Measurements from ENCODE around the gene HMGN3.

Gene HMGN3

GRCh38 chr6:79231666-79232065 is 2.8 kb downstream of the HMGN3 start:
- no peak for DNase-seq

- no peak for DNase-seq
Observed at GRCh38 chr6:79231101-79231500, 3.4 kb downstream of the HMGN3 start.

DNA sequence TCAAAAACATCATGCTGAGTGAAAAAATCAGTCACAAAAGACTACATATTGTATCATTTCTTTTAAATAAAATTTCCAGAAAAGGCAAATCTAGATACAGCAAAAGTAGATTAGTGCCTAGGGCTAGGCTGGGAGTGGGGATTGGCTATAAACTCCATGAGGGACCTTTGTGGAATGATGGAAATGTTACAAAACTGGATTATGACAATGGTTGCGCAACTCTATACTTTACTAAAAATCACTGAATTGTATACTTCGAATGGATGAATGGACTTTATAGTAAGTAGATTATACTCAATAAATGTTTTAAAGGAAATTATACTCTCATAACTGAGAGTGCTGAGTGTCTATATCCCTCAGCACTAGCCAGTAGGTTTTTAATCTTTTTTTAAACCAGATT is 4.3 kb downstream of the HMGN3 start:
- no peak for DNase-seq

DNA sequence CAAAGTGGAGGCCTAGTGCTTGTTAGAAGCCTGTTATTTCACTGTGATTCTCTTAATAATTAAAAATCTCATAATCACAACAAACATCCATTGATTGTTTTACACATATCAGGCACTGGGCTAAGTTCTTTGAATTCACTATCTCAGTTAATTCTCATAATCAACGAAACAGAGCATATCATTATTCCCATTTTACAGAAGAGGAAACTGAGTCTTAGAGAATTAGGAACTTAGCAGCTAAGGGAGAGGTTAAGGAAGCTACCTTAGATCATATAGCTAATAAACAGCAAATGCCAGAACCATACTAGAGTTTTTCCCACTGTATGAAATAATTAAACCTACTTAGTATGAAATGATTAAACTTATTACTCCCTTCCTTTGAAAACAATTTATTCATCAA is 7.0 kb downstream of the HMGN3 start:
- DNase-seq = no peak

- DNase-seq = no peak
Observed at GRCh38 chr6:79226660-79227059, 7.8 kb downstream of the HMGN3 start.

DNA sequence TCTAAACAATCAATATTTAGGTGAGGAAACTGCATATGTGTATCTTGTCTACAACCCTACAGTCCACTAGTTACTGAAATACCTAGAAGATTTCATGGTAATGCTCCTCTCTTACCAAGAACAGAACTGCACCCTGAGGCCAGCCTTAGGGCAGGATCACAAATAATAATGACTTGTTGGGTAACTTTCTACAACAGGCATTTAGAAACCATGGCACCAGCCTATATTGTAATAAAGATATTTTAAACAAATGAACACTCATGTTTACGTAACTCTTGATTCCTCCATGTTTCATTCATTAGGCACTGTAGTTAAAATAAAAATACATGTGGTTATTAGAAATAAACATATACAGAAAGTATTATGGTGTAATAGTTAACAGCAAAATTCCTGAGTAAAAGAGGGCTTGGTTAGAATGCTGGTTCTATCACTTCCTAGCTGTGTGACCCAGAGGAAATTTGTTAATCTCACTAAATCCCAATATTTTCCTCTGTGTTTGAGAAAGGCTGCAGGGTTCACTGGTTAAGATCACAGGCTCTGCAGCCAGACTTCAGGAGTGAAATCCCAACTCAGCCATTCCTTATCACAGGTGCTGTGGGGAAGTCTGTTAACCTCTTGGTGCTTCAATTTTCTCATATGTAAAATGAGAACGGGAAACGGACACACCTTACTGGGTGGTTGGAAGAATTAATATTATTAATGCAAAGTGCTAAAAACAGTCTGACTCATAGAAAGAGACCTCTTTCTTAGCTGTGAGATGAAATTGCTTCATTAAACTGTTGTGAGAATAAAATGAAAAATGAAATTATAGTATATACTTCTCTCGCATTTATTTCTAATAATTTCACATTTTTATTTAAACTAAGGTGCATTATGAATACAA is 8.5 kb downstream of the HMGN3 start:
- no peak for DNase-seq

GRCh38 chr6:79223611-79224404 is 10.7 kb downstream of the HMGN3 start:
- no peak for DNase-seq

GRCh38 chr6:79215213-79215824 is 19.2 kb downstream of the HMGN3 start:
- DNase-seq = no peak

GRCh38 chr6:79212859-79213258 is 21.6 kb downstream of the HMGN3 start:
- no peak for DNase-seq

GRCh38 chr6:79208816-79209215 is 25.7 kb downstream of the HMGN3 start:
- no peak for DNase-seq

DNA sequence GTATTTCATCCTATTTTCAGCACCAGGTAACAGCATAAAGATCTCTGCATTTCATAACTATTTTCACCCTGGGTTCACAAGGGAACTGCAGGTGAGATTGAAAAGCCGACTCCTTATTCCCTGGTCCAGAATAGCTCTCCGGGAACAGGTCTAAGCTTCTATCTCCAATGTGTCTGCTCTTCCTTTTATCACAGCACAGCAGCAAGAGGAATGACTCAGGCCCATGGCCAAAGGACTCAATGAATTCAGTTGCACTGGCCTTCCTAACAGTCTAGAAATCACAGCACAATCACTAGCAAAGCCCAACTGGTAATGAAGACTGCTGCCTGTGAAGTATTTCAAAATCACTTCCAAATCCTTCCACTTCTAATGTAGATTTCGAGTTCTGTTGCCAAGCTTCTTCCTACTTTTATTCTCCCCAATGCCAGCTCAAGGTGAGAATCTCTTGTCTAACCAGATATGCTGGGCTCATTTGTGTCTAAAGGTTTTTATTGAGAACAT is 30.7 kb downstream of the HMGN3 start:
- DNase-seq = no peak

DNA sequence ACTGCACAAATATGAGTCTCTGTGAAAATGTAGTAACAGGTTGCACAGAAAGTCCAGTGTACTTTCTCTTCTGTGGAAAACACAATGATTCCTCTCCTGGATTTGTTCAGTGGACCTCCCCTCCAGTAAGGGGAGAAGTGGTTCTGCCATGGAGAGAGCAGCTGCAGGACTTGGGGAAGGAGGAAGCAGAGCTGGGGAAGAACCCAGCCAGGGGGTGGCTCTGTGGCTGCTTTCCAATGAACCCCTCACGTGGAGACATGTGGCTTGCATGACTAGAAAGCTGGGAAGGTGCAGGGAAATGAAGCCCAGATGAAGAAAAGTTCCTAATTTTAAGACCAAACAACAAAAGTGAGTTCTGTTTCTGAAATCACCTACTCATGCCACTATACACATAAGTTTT is 31.9 kb downstream of the HMGN3 start:
- DNase-seq = no peak

- DNase-seq = no peak
Observed at GRCh38 chr6:79201983-79202382, 32.5 kb downstream of the HMGN3 start.

GRCh38 chr6:79201143-79201542 is 33.3 kb downstream of the HMGN3 start:
- DNase-seq = no peak

GRCh38 chr6:79196912-79197311 is 37.6 kb downstream of the HMGN3 start:
- no peak for DNase-seq

- DNase-seq = no peak
Observed at GRCh38 chr6:79193971-79194370, 40.5 kb downstream of the HMGN3 start.

GRCh38 chr6:79189760-79190350 is 44.6 kb downstream of the HMGN3 start:
- no peak for DNase-seq

GRCh38 chr6:79188885-79189480 is 45.5 kb downstream of the HMGN3 start:
- DNase-seq = no peak

DNA sequence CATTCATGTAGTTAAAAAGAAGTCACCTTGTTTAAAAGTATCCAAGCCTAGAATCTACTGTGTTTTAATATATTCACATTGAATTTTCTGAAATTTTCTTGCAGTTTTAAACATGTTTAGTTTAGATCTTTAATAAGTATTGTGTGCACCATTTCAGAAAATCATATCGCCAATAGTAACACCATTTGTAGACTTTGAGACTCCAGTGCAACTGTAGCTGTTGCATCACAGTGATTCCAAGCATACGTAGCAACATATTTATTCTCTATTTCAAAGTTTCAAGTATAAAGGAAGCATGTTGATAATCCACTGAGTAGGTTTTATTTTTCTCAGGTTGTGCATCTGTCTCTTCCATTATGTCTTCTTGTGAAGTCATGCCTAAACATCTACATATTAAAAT is 46.4 kb downstream of the HMGN3 start:
- no peak for DNase-seq

DNA sequence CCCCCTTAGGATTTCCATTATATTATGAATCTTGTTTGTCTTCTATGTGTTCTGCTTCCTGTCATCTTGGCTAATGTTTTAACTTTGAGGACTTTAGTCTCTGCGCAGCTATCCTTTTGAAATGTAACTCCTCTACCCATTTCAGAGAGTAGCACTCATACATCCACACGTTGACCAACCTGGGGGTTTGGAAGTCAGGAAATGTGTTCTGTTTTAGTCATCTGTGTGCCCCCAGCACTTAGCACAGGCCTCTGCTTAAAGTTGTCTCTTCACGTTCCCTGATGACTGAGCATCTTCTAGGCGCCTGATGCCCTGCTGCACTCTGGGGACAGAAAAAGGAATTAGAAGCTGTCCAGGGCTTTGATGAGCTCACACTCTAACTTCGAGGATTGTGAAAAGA is 47.9 kb downstream of the HMGN3 start:
- DNase-seq = no peak

DNA sequence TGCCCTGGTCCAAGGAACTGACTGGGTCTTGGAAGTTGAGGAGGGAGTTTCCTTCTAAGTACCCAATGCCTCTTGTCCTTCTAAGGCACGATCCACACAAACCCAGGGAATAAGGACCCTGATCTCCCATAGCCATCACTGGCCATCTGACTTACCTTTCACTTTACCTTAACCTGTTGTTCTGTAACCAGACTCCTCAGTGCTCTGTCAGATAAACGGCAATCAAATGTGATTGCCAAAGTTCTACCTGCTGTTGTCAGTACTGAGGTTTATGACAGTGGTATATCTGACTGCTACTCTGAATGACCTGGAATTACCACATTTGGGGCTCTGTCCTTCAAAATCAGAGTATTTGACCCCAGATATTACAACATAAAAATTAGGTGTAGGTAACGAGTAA is 49.8 kb downstream of the HMGN3 start:
- no peak for DNase-seq

- no peak for DNase-seq
Observed at GRCh38 chr6:79184086-79184485, 50.4 kb downstream of the HMGN3 start.

GRCh38 chr6:79180052-79180451 is 54.4 kb downstream of the HMGN3 start:
- DNase-seq = no peak

All from stimulated activated naive CD4-positive, alpha-beta T cell treated with Interleukin-2 at 50 U/mL for 16 hours (primary cell).